Measurements from ENCODE around the gene IL5.
A peak's percentile ranks its signal among the peaks of the same experiment; 100 is the strongest.
"Not testable (repeated sequence)": the region's sequence is repeated elsewhere in the genome, so short reads cannot be mapped to it uniquely, and the experiment has no call there.

Gene IL5

DNA sequence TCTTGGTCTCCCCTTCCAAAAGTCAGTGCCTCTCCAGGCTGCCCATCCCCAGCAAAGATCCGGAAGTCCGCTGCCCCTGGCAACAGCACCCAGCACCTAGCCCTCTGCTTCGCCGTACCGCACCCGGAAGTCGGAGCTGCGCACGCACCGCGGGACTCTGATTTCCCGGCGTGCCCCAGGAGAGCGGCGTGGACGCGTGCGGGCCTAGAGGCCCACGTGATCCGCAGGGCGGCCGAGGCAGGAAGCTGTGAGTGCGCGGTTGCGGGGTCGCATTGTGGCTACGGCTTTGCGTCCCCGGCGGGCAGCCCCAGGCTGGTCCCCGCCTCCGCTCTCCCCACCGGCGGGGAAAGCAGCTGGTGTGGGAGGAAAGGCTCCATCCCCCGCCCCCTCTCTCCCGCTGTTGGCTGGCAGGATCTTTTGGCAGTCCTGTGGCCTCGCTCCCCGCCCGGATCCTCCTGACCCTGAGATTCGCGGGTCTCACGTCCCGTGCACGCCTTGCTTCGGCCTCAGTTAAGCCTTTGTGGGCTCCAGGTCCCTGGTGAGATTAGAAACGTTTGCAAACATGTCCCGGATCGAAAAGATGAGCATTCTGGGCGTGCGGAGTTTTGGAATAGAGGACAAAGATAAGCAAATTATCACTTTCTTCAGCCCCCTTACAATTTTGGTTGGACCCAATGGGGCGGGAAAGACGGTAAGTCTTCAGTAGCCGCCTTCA is 13.6 kb upstream of the IL5 start, which contains the start of gene RAD50:
RAD50 (plus strand) TSS at position 215 of the 715 bp plus-strand sequence; CDS start at position 563, 348 bp downstream.
- H3K9me3 ChIP-seq = no peaks in the 10 kb centered on the region
- no peaks in the 10 kb centered on the region for H3K4me1 ChIP-seq
- H3K4me3 ChIP-seq (ENCODE audit: low read depth, low read length) = peak within 1 kb of the TSS; percentile 93
- TF ChIP-seq, protein P1, sequence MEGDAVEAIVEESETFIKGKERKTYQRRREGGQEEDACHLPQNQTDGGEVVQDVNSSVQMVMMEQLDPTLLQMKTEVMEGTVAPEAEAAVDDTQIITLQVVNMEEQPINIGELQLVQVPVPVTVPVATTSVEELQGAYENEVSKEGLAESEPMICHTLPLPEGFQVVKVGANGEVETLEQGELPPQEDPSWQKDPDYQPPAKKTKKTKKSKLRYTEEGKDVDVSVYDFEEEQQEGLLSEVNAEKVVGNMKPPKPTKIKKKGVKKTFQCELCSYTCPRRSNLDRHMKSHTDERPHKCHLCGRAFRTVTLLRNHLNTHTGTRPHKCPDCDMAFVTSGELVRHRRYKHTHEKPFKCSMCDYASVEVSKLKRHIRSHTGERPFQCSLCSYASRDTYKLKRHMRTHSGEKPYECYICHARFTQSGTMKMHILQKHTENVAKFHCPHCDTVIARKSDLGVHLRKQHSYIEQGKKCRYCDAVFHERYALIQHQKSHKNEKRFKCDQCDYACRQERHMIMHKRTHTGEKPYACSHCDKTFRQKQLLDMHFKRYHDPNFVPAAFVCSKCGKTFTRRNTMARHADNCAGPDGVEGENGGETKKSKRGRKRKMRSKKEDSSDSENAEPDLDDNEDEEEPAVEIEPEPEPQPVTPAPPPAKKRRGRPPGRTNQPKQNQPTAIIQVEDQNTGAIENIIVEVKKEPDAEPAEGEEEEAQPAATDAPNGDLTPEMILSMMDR (IDR thresholded peaks at IDR 0.05; ENCODE audit: low read depth, low read length) = no peak
- H3K27me3 ChIP-seq = no peaks in the 10 kb centered on the region
- peaks cover 10% of the 10 kb centered on the region; the same call in 1 of the 2 replicates for H3K36me3 ChIP-seq
- DNase-seq = peak; percentile 94

GRCh38 chr5:132556153-132556762 is 12.9 kb upstream of the IL5 start:
- H3K36me3 ChIP-seq = peaks cover 8% of the 10 kb centered on the region; the same call in 1 of the 2 replicates
- TF ChIP-seq, protein P1 (IDR thresholded peaks at IDR 0.05; ENCODE audit: low read depth, low read length) = no peak
- DNase-seq = no peak
- H3K4me1 ChIP-seq = no peaks in the 10 kb centered on the region
- no peaks in the 10 kb centered on the region for H3K27me3 ChIP-seq
- no peaks in the 10 kb centered on the region for H3K9me3 ChIP-seq
- peak overlapping the region; percentile 93 for H3K4me3 ChIP-seq (ENCODE audit: low read depth, low read length)

- no peak for DNase-seq
- Histone ChIP-seq H3K27me3 (no peaks in the 10 kb centered on the region), H3K4me1 (no peaks in the 10 kb centered on the region), H3K4me3 (ENCODE audit: low read depth, low read length) (no peak overlapping the region), H3K9me3 (no peaks in the 10 kb centered on the region), H3K36me3 (no peaks in the 10 kb centered on the region)
- TF ChIP-seq, protein P1 (IDR thresholded peaks at IDR 0.05; ENCODE audit: low read depth, low read length) = no peak
Measured at GRCh38 chr5:132549576-132549975, 6.3 kb upstream of the IL5 start.

DNA sequence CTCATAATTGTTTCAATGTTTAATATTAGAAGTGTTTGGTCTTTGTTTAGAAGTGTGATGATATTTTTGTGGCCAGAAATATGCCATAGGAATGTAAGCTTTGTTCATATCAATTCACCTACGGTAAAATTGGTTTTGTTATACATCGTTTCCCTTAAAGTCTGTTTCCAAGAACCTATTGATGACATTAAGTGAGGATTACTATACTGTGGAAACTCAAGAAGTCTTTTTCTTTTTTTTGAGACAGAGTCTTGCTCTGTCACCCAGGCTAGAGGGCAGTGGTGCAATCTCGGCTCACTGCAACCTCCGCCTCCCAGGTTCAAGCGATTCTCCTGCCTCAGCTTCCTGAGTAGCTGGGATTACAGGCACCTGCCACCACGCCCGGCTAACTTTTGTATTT is 5.5 kb upstream of the IL5 start:
- not testable (repeated sequence) for H3K4me1 ChIP-seq; H3K27me3 ChIP-seq; H3K4me3 ChIP-seq (ENCODE audit: low read depth, low read length); H3K9me3 ChIP-seq; H3K36me3 ChIP-seq; DNase-seq

DNA sequence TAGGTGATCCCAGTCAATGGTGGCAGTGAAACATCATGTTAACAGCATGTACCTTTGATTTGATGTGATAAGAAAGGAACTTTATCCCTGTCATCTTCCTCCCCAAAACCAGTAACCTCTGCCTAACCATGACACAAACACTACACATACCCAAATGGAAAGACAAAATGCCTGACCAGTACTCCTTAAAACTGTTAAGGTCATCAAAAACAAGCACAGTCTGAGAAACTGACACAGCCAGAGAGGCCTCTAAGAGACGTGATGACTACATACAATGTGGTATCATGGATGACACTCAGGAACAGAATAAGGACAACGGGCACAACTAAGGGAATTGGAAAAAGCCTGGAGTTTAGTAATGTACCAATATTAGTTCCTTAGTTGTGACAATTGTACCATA is 3.9 kb upstream of the IL5 start:
- H3K27me3 ChIP-seq = no peaks in the 10 kb centered on the region
- H3K4me3 ChIP-seq (ENCODE audit: low read depth, low read length) = no peak overlapping the region
- H3K36me3 ChIP-seq = no peaks in the 10 kb centered on the region
- H3K4me1 ChIP-seq = no peaks in the 10 kb centered on the region
- TF ChIP-seq, protein P1 (IDR thresholded peaks at IDR 0.05; ENCODE audit: low read depth, low read length) = no peak
- no peak for DNase-seq
- no peaks in the 10 kb centered on the region for H3K9me3 ChIP-seq

DNA sequence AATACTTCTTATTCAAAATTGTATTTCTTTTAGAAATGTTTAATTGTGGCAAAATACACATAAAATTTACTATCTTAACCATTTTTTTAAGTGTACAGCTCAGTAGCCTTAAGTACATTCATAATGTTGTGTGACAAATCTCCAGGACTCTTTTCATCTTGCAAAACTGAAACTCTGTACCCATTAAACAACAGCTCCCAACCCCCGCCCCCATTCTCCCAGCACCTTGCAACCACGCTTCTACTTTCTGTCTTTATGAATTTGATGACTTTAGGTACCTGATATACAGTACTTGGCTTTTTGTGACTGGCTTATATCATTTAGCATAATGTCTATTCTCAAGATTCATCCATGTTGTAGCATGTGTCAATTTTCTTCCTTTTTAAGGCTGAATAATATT is 2.8 kb upstream of the IL5 start:
- no peak overlapping the region for H3K4me3 ChIP-seq (ENCODE audit: low read depth, low read length)
- DNase-seq = no peak
- no peaks in the 10 kb centered on the region for H3K4me1 ChIP-seq
- H3K9me3 ChIP-seq = no peaks in the 10 kb centered on the region
- no peaks in the 10 kb centered on the region for H3K36me3 ChIP-seq
- TF ChIP-seq, protein P1 (IDR thresholded peaks at IDR 0.05; ENCODE audit: low read depth, low read length) = no peak
- no peaks in the 10 kb centered on the region for H3K27me3 ChIP-seq

Measured in BE2C (cell line).